ENCODE results near the gene GRK5.

Gene GRK5

GRCh38 chr10:119318411-119319160 lies 111.2 kb downstream of the GRK5 start:
- no peaks in the 10 kb centered on the region for H3K27me3 ChIP-seq (ENCODE audit: control insufficient read depth, insufficient read depth, low read length)
- H3K9ac ChIP-seq: no peak overlapping the region
- H3K27ac ChIP-seq: no peak overlapping the region
- H3K4me3 ChIP-seq (ENCODE audit: low read depth, low read length): no peak overlapping the region
- H3K4me2 ChIP-seq (ENCODE audit: low read length): no peak overlapping the region
- H3K9me3 ChIP-seq (ENCODE audit: control insufficient read depth, low read length): no peaks in the 10 kb centered on the region
- H3K36me3 ChIP-seq (ENCODE audit: control insufficient read depth, insufficient read depth, low read length): no peaks in the 10 kb centered on the region
- H3K79me2 ChIP-seq: peaks cover 98% of the 10 kb centered on the region
- peaks cover 21% of the 10 kb centered on the region for H3K4me1 ChIP-seq
- H2AFZ ChIP-seq: no peak overlapping the region
- TF ChIP-seq CTCF (IDR thresholded peaks at IDR 0.05): no peak

GRCh38 chr10:119319161-119319919 lies 112.0 kb downstream of the GRK5 start:
- Histone ChIP-seq H3K4me2 (ENCODE audit: low read length) (no peak overlapping the region), H3K36me3 (ENCODE audit: control insufficient read depth, insufficient read depth, low read length) (no peaks in the 10 kb centered on the region), H3K27ac (no peak overlapping the region), H3K27me3 (ENCODE audit: control insufficient read depth, insufficient read depth, low read length) (no peaks in the 10 kb centered on the region), H3K79me2 (peaks cover 97% of the 10 kb centered on the region), H3K4me3 (ENCODE audit: low read depth, low read length) (no peak overlapping the region), H3K4me1 (peaks cover 21% of the 10 kb centered on the region), H3K9me3 (ENCODE audit: control insufficient read depth, low read length) (no peaks in the 10 kb centered on the region), H3K9ac (no peak overlapping the region), H2AFZ (no peak overlapping the region)
- no peak for TF ChIP-seq CTCF (IDR thresholded peaks at IDR 0.05)

- Histone ChIP-seq H3K79me2 (peaks cover 96% of the 10 kb centered on the region), H3K27me3 (ENCODE audit: control insufficient read depth, insufficient read depth, low read length) (no peaks in the 10 kb centered on the region), H3K27ac (no peak overlapping the region), H3K4me2 (ENCODE audit: low read length) (no peak overlapping the region), H3K36me3 (ENCODE audit: control insufficient read depth, insufficient read depth, low read length) (no peaks in the 10 kb centered on the region), H3K4me1 (peaks cover 22% of the 10 kb centered on the region), H3K9ac (no peak overlapping the region), H2AFZ (no peak overlapping the region), H3K4me3 (ENCODE audit: low read depth, low read length) (no peak overlapping the region), H3K9me3 (ENCODE audit: control insufficient read depth, low read length) (no peaks in the 10 kb centered on the region)
- TF ChIP-seq CTCF (IDR thresholded peaks at IDR 0.05): no peak
Observed at GRCh38 chr10:119319920-119320258, 112.5 kb downstream of the GRK5 start.

GRCh38 chr10:119320981-119321380 lies 113.6 kb downstream of the GRK5 start:
- H3K9me3 ChIP-seq (ENCODE audit: control insufficient read depth, low read length): no peaks in the 10 kb centered on the region
- no peaks in the 10 kb centered on the region for H3K27me3 ChIP-seq (ENCODE audit: control insufficient read depth, insufficient read depth, low read length)
- H3K4me2 ChIP-seq (ENCODE audit: low read length): no peak overlapping the region
- no peak overlapping the region for H2AFZ ChIP-seq
- H3K4me3 ChIP-seq (ENCODE audit: low read depth, low read length): no peak overlapping the region
- H3K27ac ChIP-seq: no peak overlapping the region
- peaks cover 96% of the 10 kb centered on the region for H3K79me2 ChIP-seq
- no peak overlapping the region for H3K9ac ChIP-seq
- TF ChIP-seq CTCF (IDR thresholded peaks at IDR 0.05): no peak
- peaks cover 15% of the 10 kb centered on the region for H3K4me1 ChIP-seq
- H3K36me3 ChIP-seq (ENCODE audit: control insufficient read depth, insufficient read depth, low read length): no peaks in the 10 kb centered on the region
